HL-60 (cell line): Measurements from ENCODE around the gene KIAA1671.
A peak's percentile ranks its signal among the peaks of the same experiment; 100 is the strongest.

Experiments used
- DNase-seq, 2 experiments: peaks; one replicate each; pipeline ENCODE4 v3.0.0-alpha.2; 2010 to 2020; ENCODE audit warnings: low read depth in 1 of 2, low spot score in 1 of 2
- H3K27ac ChIP-seq: fragments of 250-450 bp; sonication (Bioruptor Pico); replicated peaks from 2 replicates; pipeline ENCODE4 v1.5.1; 2020; ENCODE audit warnings: mild to moderate bottlenecking, moderate library complexity
- H3K27me3 ChIP-seq: fragments of 250-450 bp; sonication (Bioruptor Pico); 2 replicates; pipeline ENCODE4 v1.5.1; 2021; ENCODE audit warnings: mild to moderate bottlenecking, moderate library complexity; ENCODE audit not compliant: insufficient read depth, poor library complexity, severe bottlenecking
- H3K4me3 ChIP-seq: replicated peaks from 2 replicates; pipeline ENCODE4 v1.5.1; 2011; ENCODE audit warnings: mild to moderate bottlenecking, control low read depth, low read length; ENCODE audit not compliant: insufficient read depth
- GABPA ChIP-seq: IDR thresholded peaks from 2 replicates; pipeline ENCODE4 v1.6.1; 2012; ENCODE audit warnings: low read depth
- POLR2AphosphoS5 ChIP-seq: IDR thresholded peaks from 2 replicates; pipeline ENCODE4 v1.6.1; 2012; ENCODE audit warnings: low read depth
- SPI1 ChIP-seq: IDR thresholded peaks from 2 replicates; pipeline ENCODE4 v1.6.1; 2012; ENCODE audit warnings: low read depth, mild to moderate bottlenecking, borderline replicate concordance
- TF ChIP-seq, protein P1 (sequence below): IDR thresholded peaks from one replicate; pipeline ENCODE4 v1.5.1; 2011; ENCODE audit warnings: low read length, control low read depth, inconsistent platforms; ENCODE audit not compliant: insufficient read depth
- TF ChIP-seq, protein P2 (sequence below): IDR thresholded peaks from 2 replicates; pipeline ENCODE4 v1.6.1; 2012; ENCODE audit warnings: low read depth; ENCODE audit not compliant: insufficient replicate concordance

Gene KIAA1671

DNA sequence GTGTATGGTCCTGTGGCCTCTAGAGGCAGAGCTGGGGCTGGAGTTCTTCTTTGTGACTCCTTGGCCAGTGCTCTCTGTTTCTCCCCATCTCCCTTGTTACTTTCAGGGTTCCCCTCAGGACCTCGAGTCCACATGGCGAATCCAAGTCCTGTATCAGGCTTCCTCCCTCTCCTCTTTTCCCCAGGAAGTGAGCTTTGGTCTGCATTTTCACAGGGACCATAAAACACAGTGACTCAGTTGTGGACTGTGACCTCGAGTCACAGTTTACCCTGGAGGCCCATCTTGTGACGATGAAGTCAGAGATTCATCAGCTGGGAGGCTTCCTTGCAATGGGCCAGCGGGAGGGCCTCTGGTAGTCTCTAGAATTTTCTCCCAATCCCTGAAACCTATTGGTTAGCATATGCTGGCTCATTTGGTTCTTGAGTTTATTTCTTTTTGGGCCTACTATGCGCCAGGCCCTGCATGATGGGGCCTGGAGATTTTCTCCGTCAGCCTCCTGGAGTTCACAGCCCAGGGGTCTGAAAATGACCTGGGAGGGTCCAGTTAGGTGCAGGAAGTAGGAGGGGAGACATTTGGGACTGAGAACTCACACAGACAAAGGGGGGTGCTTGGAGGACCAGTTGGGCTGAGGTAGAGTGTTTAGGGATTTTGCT is 100.8 kb downstream of the KIAA1671 start:
- DNase-seq = no peak
- no peak overlapping the region for H3K4me3 ChIP-seq
- TF ChIP-seq SPI1 = no peak
- no peak overlapping the region for H3K27ac ChIP-seq
- H3K27me3 ChIP-seq = no peaks in the 10 kb centered on the region

GRCh38 chr22:25054943-25055511 is 102.5 kb downstream of the KIAA1671 start:
- H3K27ac ChIP-seq = no peak overlapping the region
- no peak for TF ChIP-seq SPI1
- TF ChIP-seq, protein P1, sequence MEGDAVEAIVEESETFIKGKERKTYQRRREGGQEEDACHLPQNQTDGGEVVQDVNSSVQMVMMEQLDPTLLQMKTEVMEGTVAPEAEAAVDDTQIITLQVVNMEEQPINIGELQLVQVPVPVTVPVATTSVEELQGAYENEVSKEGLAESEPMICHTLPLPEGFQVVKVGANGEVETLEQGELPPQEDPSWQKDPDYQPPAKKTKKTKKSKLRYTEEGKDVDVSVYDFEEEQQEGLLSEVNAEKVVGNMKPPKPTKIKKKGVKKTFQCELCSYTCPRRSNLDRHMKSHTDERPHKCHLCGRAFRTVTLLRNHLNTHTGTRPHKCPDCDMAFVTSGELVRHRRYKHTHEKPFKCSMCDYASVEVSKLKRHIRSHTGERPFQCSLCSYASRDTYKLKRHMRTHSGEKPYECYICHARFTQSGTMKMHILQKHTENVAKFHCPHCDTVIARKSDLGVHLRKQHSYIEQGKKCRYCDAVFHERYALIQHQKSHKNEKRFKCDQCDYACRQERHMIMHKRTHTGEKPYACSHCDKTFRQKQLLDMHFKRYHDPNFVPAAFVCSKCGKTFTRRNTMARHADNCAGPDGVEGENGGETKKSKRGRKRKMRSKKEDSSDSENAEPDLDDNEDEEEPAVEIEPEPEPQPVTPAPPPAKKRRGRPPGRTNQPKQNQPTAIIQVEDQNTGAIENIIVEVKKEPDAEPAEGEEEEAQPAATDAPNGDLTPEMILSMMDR = no peak
- TF ChIP-seq, protein P2, sequence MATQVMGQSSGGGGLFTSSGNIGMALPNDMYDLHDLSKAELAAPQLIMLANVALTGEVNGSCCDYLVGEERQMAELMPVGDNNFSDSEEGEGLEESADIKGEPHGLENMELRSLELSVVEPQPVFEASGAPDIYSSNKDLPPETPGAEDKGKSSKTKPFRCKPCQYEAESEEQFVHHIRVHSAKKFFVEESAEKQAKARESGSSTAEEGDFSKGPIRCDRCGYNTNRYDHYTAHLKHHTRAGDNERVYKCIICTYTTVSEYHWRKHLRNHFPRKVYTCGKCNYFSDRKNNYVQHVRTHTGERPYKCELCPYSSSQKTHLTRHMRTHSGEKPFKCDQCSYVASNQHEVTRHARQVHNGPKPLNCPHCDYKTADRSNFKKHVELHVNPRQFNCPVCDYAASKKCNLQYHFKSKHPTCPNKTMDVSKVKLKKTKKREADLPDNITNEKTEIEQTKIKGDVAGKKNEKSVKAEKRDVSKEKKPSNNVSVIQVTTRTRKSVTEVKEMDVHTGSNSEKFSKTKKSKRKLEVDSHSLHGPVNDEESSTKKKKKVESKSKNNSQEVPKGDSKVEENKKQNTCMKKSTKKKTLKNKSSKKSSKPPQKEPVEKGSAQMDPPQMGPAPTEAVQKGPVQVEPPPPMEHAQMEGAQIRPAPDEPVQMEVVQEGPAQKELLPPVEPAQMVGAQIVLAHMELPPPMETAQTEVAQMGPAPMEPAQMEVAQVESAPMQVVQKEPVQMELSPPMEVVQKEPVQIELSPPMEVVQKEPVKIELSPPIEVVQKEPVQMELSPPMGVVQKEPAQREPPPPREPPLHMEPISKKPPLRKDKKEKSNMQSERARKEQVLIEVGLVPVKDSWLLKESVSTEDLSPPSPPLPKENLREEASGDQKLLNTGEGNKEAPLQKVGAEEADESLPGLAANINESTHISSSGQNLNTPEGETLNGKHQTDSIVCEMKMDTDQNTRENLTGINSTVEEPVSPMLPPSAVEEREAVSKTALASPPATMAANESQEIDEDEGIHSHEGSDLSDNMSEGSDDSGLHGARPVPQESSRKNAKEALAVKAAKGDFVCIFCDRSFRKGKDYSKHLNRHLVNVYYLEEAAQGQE = no peak
- no peak for TF ChIP-seq GABPA
- no peak for TF ChIP-seq POLR2AphosphoS5
- H3K4me3 ChIP-seq = no peak overlapping the region
- DNase-seq = no peak
- H3K27me3 ChIP-seq = no peaks in the 10 kb centered on the region

- no peak overlapping the region for H3K27ac ChIP-seq
- TF ChIP-seq, protein P1 = peak; percentile 62
- no peak for TF ChIP-seq POLR2AphosphoS5
Observed at GRCh38 chr22:25057013-25057881, 104.7 kb downstream of the KIAA1671 start.

GRCh38 chr22:25059438-25059837 is 106.9 kb downstream of the KIAA1671 start:
- DNase-seq = no peak
- TF ChIP-seq SPI1 = no peak
- TF ChIP-seq, protein P2 = no peak
- no peak for TF ChIP-seq POLR2AphosphoS5
- TF ChIP-seq, protein P1 = no peak
- no peak for TF ChIP-seq GABPA
- no peak overlapping the region for H3K4me3 ChIP-seq
- no peak overlapping the region for H3K27ac ChIP-seq
- peaks cover 2% of the 10 kb centered on the region for H3K27me3 ChIP-seq

More at GRCh38 chr22:25057013-25057881, 104.7 kb downstream of the KIAA1671 start:
- Histone ChIP-seq H3K4me3 (no peak overlapping the region), H3K27me3 (no peaks in the 10 kb centered on the region)
- peak in 1 of 2 experiments; percentile 46 for DNase-seq
